Mesodermal cell (in vitro differentiated cells): Measurements from ENCODE around the gene HTRA3.

Experiments
- H3K27ac ChIP-seq: 2 replicates; pipeline ENCODE4 v1.7.0; 2013; ENCODE audit warnings: mild to moderate bottlenecking, low read depth, low read length, moderate library complexity; ENCODE audit not compliant: severe bottlenecking
- H3K36me3 ChIP-seq: 2 replicates; pipeline ENCODE4 v1.7.1; 2013; ENCODE audit warnings: mild to moderate bottlenecking, low read length, moderate library complexity; ENCODE audit not compliant: control insufficient read depth, insufficient read depth
- H3K4me1 ChIP-seq: one replicate; pipeline ENCODE4 v1.7.1; 2013; ENCODE audit warnings: mild to moderate bottlenecking, low read length; ENCODE audit not compliant: insufficient read depth, control insufficient read depth, poor library complexity, severe bottlenecking
- H3K4me3 ChIP-seq: 2 replicates; pipeline ENCODE4 v1.7.0; 2013; ENCODE audit warnings: low read length, control low read depth, mild to moderate bottlenecking; ENCODE audit not compliant: insufficient read depth, poor library complexity, severe bottlenecking; ENCODE audit errors: extremely low read depth
- H3K9me3 ChIP-seq: 2 replicates; pipeline ENCODE4 v1.7.1; 2013; ENCODE audit warnings: mild to moderate bottlenecking, low read length, moderate library complexity; ENCODE audit not compliant: control insufficient read depth
- WGBS, 2 experiments: methylation state at CpG; one replicate each; pipeline ENCODE4 v1.1.5; 2013; ENCODE audit warnings: missing lambda C conversion rate in 2 of 2; ENCODE audit not compliant: insufficient coverage in 2 of 2; 5-methylcytosine and 5-hydroxymethylcytosine counted together

Gene HTRA3

DNA sequence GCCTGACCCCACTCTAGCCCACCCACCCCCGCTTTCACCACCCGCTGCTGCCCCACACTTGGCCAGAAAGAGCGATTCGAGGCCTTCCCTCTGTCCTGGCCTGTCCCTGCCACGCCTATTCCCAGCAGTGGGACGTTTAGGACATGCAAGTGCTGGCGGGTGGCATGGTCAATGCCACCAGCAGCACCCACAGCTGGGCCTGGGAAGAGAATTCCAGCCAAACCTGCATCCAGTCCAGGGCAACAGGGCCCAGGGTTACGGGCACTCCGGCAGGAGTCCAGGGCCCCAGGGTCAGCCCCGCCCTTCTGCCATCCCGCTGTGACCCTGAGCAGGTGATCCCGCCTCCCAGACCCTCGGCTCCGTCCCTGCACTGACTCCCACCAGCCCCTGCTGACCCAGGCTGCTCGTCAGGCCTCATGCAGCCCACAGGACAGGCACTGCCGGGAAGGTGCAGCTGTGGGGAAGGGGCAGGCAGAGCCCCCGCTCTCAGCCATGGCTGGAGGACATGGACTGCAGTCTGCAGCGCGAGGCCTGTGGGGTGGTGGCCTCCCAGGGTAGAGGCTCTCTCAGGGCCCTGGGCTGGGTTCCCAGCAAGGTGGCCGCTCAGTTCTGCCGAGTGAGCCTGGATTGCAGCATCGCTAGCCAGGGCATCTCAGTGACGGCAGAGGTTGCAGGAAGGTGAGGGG, 6.8 kb upstream of the HTRA3 start:
- H3K36me3 ChIP-seq = no peaks in the 10 kb centered on the region
- peaks cover 38% of the 10 kb centered on the region for H3K4me1 ChIP-seq
- no peaks in the 10 kb centered on the region for H3K9me3 ChIP-seq
- no peak overlapping the region for H3K27ac ChIP-seq
- WGBS, 2 experiments = 66 to 78% methylated on average over 15 to 19 of the region's 23 CpGs
- H3K4me3 ChIP-seq = no peak overlapping the region

GRCh38 chr4:8263397-8263796, 6.2 kb upstream of the HTRA3 start:
- Histone ChIP-seq H3K9me3 (no peaks in the 10 kb centered on the region), H3K4me1 (peaks cover 42% of the 10 kb centered on the region), H3K27ac (no peak overlapping the region), H3K36me3 (no peaks in the 10 kb centered on the region), H3K4me3 (no peak overlapping the region)
- 94 to 97% methylated on average over 10 of the region's 10 CpGs for WGBS, 2 experiments

- H3K4me3 ChIP-seq = no peak overlapping the region
- no peaks in the 10 kb centered on the region for H3K9me3 ChIP-seq
- H3K36me3 ChIP-seq = no peaks in the 10 kb centered on the region
- H3K27ac ChIP-seq = no peak overlapping the region
- H3K4me1 ChIP-seq = peaks cover 45% of the 10 kb centered on the region
- 91 to 94% methylated on average over 10 to 11 of the region's 14 CpGs for WGBS, 2 experiments
These were observed 5.4 kb upstream of the HTRA3 start for GRCh38 chr4:8264106-8264505.

DNA sequence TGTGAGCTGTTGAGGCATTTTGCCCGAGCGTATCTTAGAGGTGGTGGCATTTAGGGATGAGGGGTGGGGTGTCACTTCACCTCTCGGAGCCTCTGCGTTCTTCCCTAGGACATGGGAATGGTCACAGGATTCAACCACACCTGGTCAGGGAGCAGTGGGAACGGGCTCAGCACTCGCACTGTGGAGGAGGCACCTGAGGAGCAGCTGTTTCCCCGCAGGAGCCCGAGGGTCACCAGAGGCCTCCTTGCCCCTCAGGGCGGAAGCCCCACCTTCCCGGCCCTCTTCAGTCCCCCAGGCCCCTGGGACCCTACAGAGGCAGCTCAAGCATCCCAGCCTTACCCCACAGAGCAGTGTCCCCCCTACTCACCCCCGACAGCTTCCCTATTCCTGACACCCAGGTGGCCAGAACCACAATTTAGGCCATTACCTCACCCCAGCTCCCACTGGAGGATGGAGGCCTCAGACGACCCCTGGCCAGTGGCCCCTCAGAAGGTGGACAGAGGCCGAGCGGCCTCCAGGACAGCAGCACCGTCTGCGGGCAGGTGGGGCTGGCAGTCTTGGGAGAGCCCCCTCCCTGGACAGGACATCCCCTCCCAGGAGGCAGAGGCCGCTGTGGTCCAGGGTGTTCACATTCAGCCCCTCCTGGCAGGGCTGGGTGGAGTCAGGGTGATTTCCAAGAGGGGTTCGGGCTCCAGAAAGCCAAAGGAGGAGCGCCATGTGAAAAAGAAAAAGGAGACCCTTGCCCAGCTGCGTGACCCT, 4.2 kb upstream of the HTRA3 start:
- no peaks in the 10 kb centered on the region for H3K9me3 ChIP-seq
- WGBS, 2 experiments = 92% methylated on average over 17 to 19 of the region's 20 CpGs

DNA sequence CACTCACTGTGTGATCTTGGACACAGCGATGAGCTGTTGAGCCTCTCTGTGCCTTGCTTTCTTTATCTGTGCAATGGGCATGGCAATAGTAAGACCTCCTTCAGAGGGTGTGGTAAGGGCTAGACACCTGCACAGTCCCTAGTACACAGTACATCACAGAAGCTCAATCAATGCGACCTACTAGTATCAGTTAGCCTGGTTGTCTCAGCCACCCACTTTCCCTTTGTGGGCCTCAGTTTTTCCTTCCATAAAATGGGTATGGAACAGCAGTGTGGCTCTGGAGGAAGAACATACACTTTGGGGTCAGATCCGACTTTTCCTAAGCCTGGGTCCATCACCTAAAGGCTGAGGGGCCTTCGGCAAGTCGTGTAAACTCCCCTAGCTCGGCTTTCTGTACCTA, 3.5 kb upstream of the HTRA3 start:
- H3K4me1 ChIP-seq = peaks cover 41% of the 10 kb centered on the region
- H3K4me3 ChIP-seq = no peak overlapping the region
- no peak overlapping the region for H3K27ac ChIP-seq
- WGBS, 2 experiments = 94% methylated on average over 3 to 4 of the region's 6 CpGs
- H3K36me3 ChIP-seq = no peaks in the 10 kb centered on the region
- H3K9me3 ChIP-seq = no peaks in the 10 kb centered on the region

More for the DNA sequence above, 4.2 kb upstream of the HTRA3 start:
- no peak overlapping the region for H3K4me3 ChIP-seq
- peaks cover 48% of the 10 kb centered on the region for H3K4me1 ChIP-seq
- no peaks in the 10 kb centered on the region for H3K36me3 ChIP-seq
- H3K27ac ChIP-seq = no peak overlapping the region

- 83 to 89% methylated on average over 3 of the region's 8 CpGs for WGBS, 2 experiments
- peaks cover 37% of the 10 kb centered on the region for H3K4me1 ChIP-seq
- no peaks in the 10 kb centered on the region for H3K36me3 ChIP-seq
- H3K9me3 ChIP-seq = no peaks in the 10 kb centered on the region
- no peak overlapping the region for H3K4me3 ChIP-seq
- H3K27ac ChIP-seq = peak overlapping the region; percentile 73
These were observed 3.0 kb upstream of the HTRA3 start for GRCh38 chr4:8266508-8266907.

DNA sequence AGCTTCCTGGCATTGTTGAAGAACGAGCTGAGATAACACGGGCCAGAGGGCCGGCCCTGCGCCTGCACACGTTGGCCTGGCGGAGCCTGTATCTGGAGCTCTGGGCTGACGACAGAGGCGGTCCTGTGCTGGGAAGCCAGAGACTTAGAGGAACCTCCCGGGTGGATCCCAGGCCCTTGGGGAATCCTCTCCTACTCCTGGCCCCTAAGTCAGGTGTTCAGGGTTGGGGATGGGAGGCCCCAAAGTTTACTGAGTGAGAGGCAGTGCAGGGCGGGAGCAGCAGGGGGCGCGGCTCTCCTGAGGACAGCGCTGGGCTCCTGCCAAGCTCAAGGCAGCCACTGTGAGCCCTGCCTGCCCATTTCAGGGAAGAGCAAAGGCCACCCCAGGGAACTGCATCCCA, 2.5 kb upstream of the HTRA3 start:
- Histone ChIP-seq H3K4me1 (peaks cover 33% of the 10 kb centered on the region), H3K36me3 (no peaks in the 10 kb centered on the region), H3K9me3 (no peaks in the 10 kb centered on the region), H3K27ac (peak overlapping the region; percentile 73), H3K4me3 (no peak overlapping the region)
- WGBS, 2 experiments = 69 to 73% methylated on average over 10 to 13 of the region's 13 CpGs

DNA sequence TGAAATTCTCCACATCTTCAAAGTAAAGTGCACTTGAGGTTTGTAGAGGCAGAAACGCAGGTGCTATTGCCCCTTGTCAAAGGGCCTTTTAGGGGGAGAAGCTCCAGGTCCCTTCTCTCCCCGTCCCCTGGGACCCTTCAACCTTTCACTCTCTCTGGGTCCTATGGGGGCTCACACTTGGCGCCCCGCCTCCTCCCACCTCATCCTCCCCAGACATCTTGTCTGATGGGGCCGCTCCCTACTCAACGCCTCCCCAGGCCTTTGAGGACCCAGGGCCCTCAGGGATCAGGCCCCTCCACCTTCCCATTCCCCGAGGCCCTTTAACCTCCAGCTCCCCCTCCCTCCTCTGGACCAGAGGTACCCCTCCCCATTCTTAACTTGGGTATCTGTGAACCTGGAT, 1.3 kb upstream of the HTRA3 start:
- Histone ChIP-seq H3K4me3 (no peak overlapping the region), H3K27ac (no peak overlapping the region), H3K36me3 (no peaks in the 10 kb centered on the region), H3K9me3 (no peaks in the 10 kb centered on the region), H3K4me1 (peaks cover 37% of the 10 kb centered on the region)
- 100% methylated on average over 2 to 4 of the region's 7 CpGs for WGBS, 2 experiments

- Histone ChIP-seq H3K36me3 (no peaks in the 10 kb centered on the region), H3K4me1 (peaks cover 40% of the 10 kb centered on the region), H3K9me3 (no peaks in the 10 kb centered on the region), H3K27ac (no peak overlapping the region), H3K4me3 (peak overlapping the region; percentile 33)
- 82 to 84% methylated on average over 24 to 25 of the region's 25 CpGs for WGBS, 2 experiments
These were observed 536 bp upstream of the HTRA3 start for GRCh38 chr4:8268901-8269534.

DNA sequence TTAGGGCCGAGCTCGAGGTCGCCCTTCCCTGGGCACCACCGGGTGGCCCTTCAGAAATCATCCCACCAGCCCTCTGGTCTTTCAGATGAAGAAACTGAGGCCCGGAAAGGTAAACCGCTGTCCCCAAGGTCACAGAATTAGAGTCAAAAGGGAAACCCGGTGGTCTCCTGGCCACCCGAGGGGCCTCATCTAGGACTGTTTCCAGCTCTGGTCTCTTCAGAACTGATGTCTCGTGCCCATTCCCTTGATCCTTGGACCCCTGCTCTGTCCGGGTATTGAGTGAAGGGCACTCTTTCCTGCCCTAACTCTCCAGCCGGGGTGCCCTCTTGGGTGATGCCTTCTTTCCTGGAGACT, 841 bp downstream of the HTRA3 start:
- Histone ChIP-seq H3K4me1 (peaks cover 45% of the 10 kb centered on the region), H3K9me3 (no peaks in the 10 kb centered on the region), H3K4me3 (peak overlapping the region; percentile 33), H3K36me3 (no peaks in the 10 kb centered on the region), H3K27ac (no peak overlapping the region)
- 55 to 63% methylated on average over 9 to 10 of the region's 11 CpGs for WGBS, 2 experiments
